Measurements from ENCODE around the gene PKD1L1. TPM values are rescaled to one million over a fixed set of nuclear protein-coding genes. Genes with fewer than 3 reads are reported as not detected.

Gene PKD1L1
- total and polyA plus RNA-seq, 2 donors (not counting 1 experiment from before 2014, with no cell fraction given): 0.59 to 0.70 TPM

DNA sequence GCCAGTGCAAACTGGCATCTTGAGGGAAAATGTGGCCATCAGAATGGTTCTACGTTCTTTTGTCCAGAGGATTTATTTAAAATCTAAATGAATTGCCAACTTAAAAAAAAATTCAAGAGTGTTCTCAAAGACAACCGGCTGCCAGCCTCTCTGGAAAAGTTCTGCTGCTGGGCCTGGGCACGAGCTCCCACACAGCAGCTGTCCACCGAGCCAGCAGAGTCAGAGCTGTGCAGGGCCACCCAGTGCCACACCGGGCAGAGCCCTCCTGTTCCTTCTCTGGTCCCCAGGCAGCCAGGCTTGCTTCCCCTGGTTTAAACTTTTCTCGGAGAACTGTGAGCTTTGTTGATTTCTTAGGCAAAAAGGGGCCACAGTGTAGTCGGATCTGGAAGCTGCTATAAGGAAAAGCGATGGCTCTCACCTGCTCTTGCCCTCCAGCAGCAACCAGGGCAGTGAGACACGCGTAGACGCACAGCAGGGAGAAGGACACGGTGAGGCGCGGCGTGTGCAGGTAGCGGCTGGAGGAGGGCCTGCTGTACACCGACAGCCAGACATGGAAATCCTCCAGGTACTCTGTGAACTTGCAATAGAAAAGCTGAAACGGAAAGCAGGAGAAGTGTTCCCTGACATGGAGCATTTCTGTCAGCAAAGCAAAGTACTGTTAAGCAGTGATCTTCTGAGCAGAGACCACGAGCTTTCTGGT, 111.6 kb downstream of the PKD1L1 start:
- Histone ChIP-seq H3K79me2 (ENCODE audit: control insufficient read depth, insufficient read depth, low read length) (no peaks in the 10 kb centered on the region), H3K9ac (ENCODE audit: low read length) (no peak overlapping the region), H3K4me1 (ENCODE audit: control insufficient read depth in 2 of 2, insufficient read depth in 2 of 2, low read length in 2 of 2) (peaks cover 11 to 16% of the 10 kb centered on the region in 2 donors), H3K27me3 (replicated peaks in 1 of 4; ENCODE audit: control extremely low read depth in 1 of 4, control insufficient read depth in 3 of 4, insufficient read depth in 4 of 4, low read length in 3 of 4) (peaks cover 0 to 7% (median 3%) of the 10 kb centered on the region in 4 experiments), H3K27ac (ENCODE audit: low read length in 2 of 2) (no peak overlapping the region), H4K20me1 (ENCODE audit: control insufficient read depth, insufficient read depth, low read length, poor library complexity, severe bottlenecking) (no peaks in the 10 kb centered on the region), H3K9me3 (ENCODE audit: control extremely low read depth in 1 of 3, control insufficient read depth in 2 of 3, insufficient read depth in 1 of 3, low read length in 2 of 3) (no peaks in the 10 kb centered on the region), H3K4me3 (ENCODE audit: control extremely low read depth in 1 of 5, extremely low read depth in 1 of 5, insufficient read depth in 1 of 5, low read depth in 2 of 5, low read length in 4 of 5) (no peak overlapping the region), H2AFZ (ENCODE audit: insufficient read depth, low read depth, low read length, poor library complexity, severe bottlenecking) (no peak overlapping the region), H3K36me3 (replicated peaks in 1 of 2; ENCODE audit: control extremely low read depth in 1 of 2, control insufficient read depth in 1 of 2, extremely low read depth in 1 of 2, insufficient read depth in 2 of 2, low read length in 1 of 2) (no peaks in the 10 kb centered on the region), H3K4me2 (replicated peaks; ENCODE audit: low read depth, low read length, poor library complexity, severe bottlenecking) (no peak overlapping the region)
- ATAC-seq (ENCODE audit: low read depth): no peak
- 98% methylated on average over 18 of the region's 19 CpGs for WGBS (ENCODE audit: insufficient coverage)
- no peak for DNase-seq
- Mint-ChIP-seq H3K4me1 (peaks cover 20% of the 10 kb centered on the region), H3K27me3 (peaks cover 4% of the 10 kb centered on the region), H3K9me3 (ENCODE audit: insufficient read depth) (no peaks in the 10 kb centered on the region), H3K4me3 (no peak overlapping the region), H3K27ac (no peak overlapping the region)
- ChIA-PET POLR2A (no interaction called here), CTCF (no interaction called here)
- intact Hi-C loops (cut with micrococcal nuclease): no loop called here
- no peak for TF ChIP-seq EZH2 (IDR thresholded peaks at IDR 0.05; ENCODE audit: borderline replicate concordance, insufficient read depth, low read depth, low read length, poor library complexity, severe bottlenecking)
- TF ChIP-seq, protein P1, sequence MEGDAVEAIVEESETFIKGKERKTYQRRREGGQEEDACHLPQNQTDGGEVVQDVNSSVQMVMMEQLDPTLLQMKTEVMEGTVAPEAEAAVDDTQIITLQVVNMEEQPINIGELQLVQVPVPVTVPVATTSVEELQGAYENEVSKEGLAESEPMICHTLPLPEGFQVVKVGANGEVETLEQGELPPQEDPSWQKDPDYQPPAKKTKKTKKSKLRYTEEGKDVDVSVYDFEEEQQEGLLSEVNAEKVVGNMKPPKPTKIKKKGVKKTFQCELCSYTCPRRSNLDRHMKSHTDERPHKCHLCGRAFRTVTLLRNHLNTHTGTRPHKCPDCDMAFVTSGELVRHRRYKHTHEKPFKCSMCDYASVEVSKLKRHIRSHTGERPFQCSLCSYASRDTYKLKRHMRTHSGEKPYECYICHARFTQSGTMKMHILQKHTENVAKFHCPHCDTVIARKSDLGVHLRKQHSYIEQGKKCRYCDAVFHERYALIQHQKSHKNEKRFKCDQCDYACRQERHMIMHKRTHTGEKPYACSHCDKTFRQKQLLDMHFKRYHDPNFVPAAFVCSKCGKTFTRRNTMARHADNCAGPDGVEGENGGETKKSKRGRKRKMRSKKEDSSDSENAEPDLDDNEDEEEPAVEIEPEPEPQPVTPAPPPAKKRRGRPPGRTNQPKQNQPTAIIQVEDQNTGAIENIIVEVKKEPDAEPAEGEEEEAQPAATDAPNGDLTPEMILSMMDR (IDR thresholded peaks at IDR 0.05): no peak

- H3K36me3 ChIP-seq (replicated peaks in 1 of 2; ENCODE audit: control extremely low read depth in 1 of 2, control insufficient read depth in 1 of 2, extremely low read depth in 1 of 2, insufficient read depth in 2 of 2, low read length in 1 of 2): no peaks in the 10 kb centered on the region
- DNase-seq: no peak
- H3K27ac ChIP-seq (ENCODE audit: low read length in 2 of 2): no peak overlapping the region
- 95% methylated on average over 10 of the region's 11 CpGs for WGBS (ENCODE audit: insufficient coverage)
- CTCF ChIA-PET: no interaction called here
- H3K9me3 Mint-ChIP-seq (ENCODE audit: insufficient read depth): no peaks in the 10 kb centered on the region
- H3K4me2 ChIP-seq (replicated peaks; ENCODE audit: low read depth, low read length, poor library complexity, severe bottlenecking): no peak overlapping the region
- H3K4me1 Mint-ChIP-seq: peaks cover 20% of the 10 kb centered on the region
- ATAC-seq (ENCODE audit: low read depth): no peak
- H3K27me3 Mint-ChIP-seq: peaks cover 4% of the 10 kb centered on the region
- no peaks in the 10 kb centered on the region for H4K20me1 ChIP-seq (ENCODE audit: control insufficient read depth, insufficient read depth, low read length, poor library complexity, severe bottlenecking)
- no peak overlapping the region for H2AFZ ChIP-seq (ENCODE audit: insufficient read depth, low read depth, low read length, poor library complexity, severe bottlenecking)
- H3K4me1 ChIP-seq (ENCODE audit: control insufficient read depth in 2 of 2, insufficient read depth in 2 of 2, low read length in 2 of 2): peaks cover 11 to 16% of the 10 kb centered on the region in 2 donors
- no peak overlapping the region for H3K4me3 Mint-ChIP-seq
- H3K9ac ChIP-seq (ENCODE audit: low read length): no peak overlapping the region
- no peak overlapping the region for H3K4me3 ChIP-seq (ENCODE audit: control extremely low read depth in 1 of 5, extremely low read depth in 1 of 5, insufficient read depth in 1 of 5, low read depth in 2 of 5, low read length in 4 of 5)
- TF ChIP-seq, protein P1 (IDR thresholded peaks at IDR 0.05): no peak
- TF ChIP-seq EZH2 (IDR thresholded peaks at IDR 0.05; ENCODE audit: borderline replicate concordance, insufficient read depth, low read depth, low read length, poor library complexity, severe bottlenecking): no peak
- H3K27ac Mint-ChIP-seq: no peak overlapping the region
- intact Hi-C loops (cut with micrococcal nuclease): no loop called here
- H3K79me2 ChIP-seq (ENCODE audit: control insufficient read depth, insufficient read depth, low read length): no peaks in the 10 kb centered on the region
- POLR2A ChIA-PET: no interaction called here
- peaks cover 0 to 7% (median 3%) of the 10 kb centered on the region in 4 experiments for H3K27me3 ChIP-seq (replicated peaks in 1 of 4; ENCODE audit: control extremely low read depth in 1 of 4, control insufficient read depth in 3 of 4, insufficient read depth in 4 of 4, low read length in 3 of 4)
- H3K9me3 ChIP-seq (ENCODE audit: control extremely low read depth in 1 of 3, control insufficient read depth in 2 of 3, insufficient read depth in 1 of 3, low read length in 2 of 3): no peaks in the 10 kb centered on the region
These were observed 112.2 kb downstream of the PKD1L1 start for GRCh38 chr7:47836080-47836479.

Measured in B cell (primary cell).